K562 (cell line): ENCODE data around the gene ERBB4. TPM values are rescaled to one million over a fixed set of nuclear protein-coding genes. Genes with fewer than 3 reads are reported as not detected.

ENCODE experiments used
- ATAC-seq: fragments of 200-7000 bp; cut with Tn5 transposase; 3 replicates; pipeline ENCODE4 v1.9.1; 2020; ENCODE audit warnings: moderate library complexity
- BruUV-seq: library from RNA; stranded (reverse); fragments of 400-500 nt; replicated peaks from 2 replicates; lab custom pipeline; 2021; lab: Mats Ljungman, UMichigan
- CTCF ChIA-PET: fragments of 300-600 bp; formaldehyde crosslinking; extraction: SDS; loops from one replicate; lab custom pipeline; 2021; ENCODE audit warnings: low intra/inter-chr PET ratio; lab: Yijun Ruan, JAX
- POLR2A ChIA-PET: fragments of 300-600, 350-650 bp; sonication (Branson Sonifier 250); formaldehyde crosslinking; extraction: SDS; loops from one replicate; lab custom pipeline; 2021; ENCODE audit warnings: antibody characterized with exemption, inconsistent platforms; lab: Yijun Ruan, JAX
- DNase-seq, 4 experiments: peaks; one replicate each; pipeline versions ENCODE4 v3.0.0 to v3.0.0-alpha.2; 2011 to 2018; ENCODE audit warnings: low spot score in 3 of 4, mixed read lengths in 3 of 4; ENCODE audit errors: extremely low read depth in 1 of 4
- FAIRE-seq: peaks from 2 replicates; lab custom pipeline; 2011; peaks lifted over from hg19 to GRCh38; lab: Jason Lieb, UNC
- H2AFZ ChIP-seq: 2 replicates; pipeline ENCODE4 v1.6.0; 2011; ENCODE audit warnings: low read depth, low read length, control low read depth, inconsistent platforms
- H3K27ac ChIP-seq: fragments of 200-600 bp; 3 replicates; pipeline ENCODE4 v1.8.0; 2011; ENCODE audit warnings: low read depth, mild to moderate bottlenecking, control low read depth, inconsistent platforms, low read length, moderate library complexity, mixed read lengths; ENCODE audit errors: extremely low read depth
- H3K27me3 ChIP-seq, 2 experiments: fragments of 300-600 bp in 1 of 2; 2 replicates in 1 of 2; 3 replicates in 1 of 2; pipeline versions ENCODE4 v1.6.0 to v1.8.0; 2011; ENCODE audit warnings: inconsistent platforms in 2 of 2, low read length in 2 of 2, mild to moderate bottlenecking in 1 of 2, mixed read lengths in 1 of 2, moderate library complexity in 1 of 2; ENCODE audit not compliant: control insufficient read depth in 2 of 2, insufficient read depth in 2 of 2
- H3K36me3 ChIP-seq: fragments of 300-600 bp; 3 replicates; pipeline ENCODE4 v1.8.0; 2011; ENCODE audit warnings: mild to moderate bottlenecking, low read length, inconsistent platforms; ENCODE audit not compliant: control insufficient read depth, insufficient read depth
- H3K4me1 ChIP-seq, 2 experiments: fragments of 200-600 bp in 1 of 2; replicated peaks in 1 of 2; 2 replicates in 1 of 2; 3 replicates in 1 of 2; pipeline versions ENCODE4 v1.5.1 to v1.8.0; 2011; ENCODE audit warnings: inconsistent platforms in 2 of 2, low read length in 2 of 2, mild to moderate bottlenecking in 1 of 2, mixed read lengths in 1 of 2, moderate library complexity in 1 of 2; ENCODE audit not compliant: control insufficient read depth in 2 of 2, insufficient read depth in 2 of 2
- H3K4me2 ChIP-seq: 2 replicates; pipeline ENCODE4 v1.6.1; 2011; ENCODE audit warnings: low read length, control low read depth, inconsistent platforms, mixed read lengths; ENCODE audit not compliant: insufficient read depth
- H3K4me3 ChIP-seq: fragments of 200-600 bp; sonication (generic), shearing (Covaris generic); 2 replicates; pipeline ENCODE4 v1.5.1; 2016; ENCODE audit warnings: control low read depth, inconsistent platforms
- H3K79me2 ChIP-seq: fragments of 200-600 bp; 3 replicates; pipeline ENCODE4 v1.8.0; 2011; ENCODE audit warnings: low read length, inconsistent platforms; ENCODE audit not compliant: control insufficient read depth, insufficient read depth
- H3K9ac ChIP-seq, 2 experiments: 2 replicates each; pipeline versions ENCODE4 v1.6.0 to v1.6.1; 2011; ENCODE audit warnings: low read depth in 2 of 2, low read length in 2 of 2, control low read depth in 1 of 2, inconsistent platforms in 1 of 2, mild to moderate bottlenecking in 1 of 2, mixed read lengths in 1 of 2; ENCODE audit not compliant: insufficient read depth in 1 of 2
- H3K9me1 ChIP-seq: one replicate; pipeline ENCODE4 v1.6.0; 2011; ENCODE audit warnings: inconsistent platforms, mild to moderate bottlenecking, low read length, moderate library complexity; ENCODE audit not compliant: control insufficient read depth, insufficient read depth
- H3K9me3 ChIP-seq: replicated peaks from 2 replicates; pipeline ENCODE4 v1.5.1; 2011; ENCODE audit warnings: low read depth, low read length, inconsistent platforms; ENCODE audit not compliant: control insufficient read depth, insufficient read depth
- H4K20me1 ChIP-seq: replicated peaks from 2 replicates; pipeline ENCODE4 v1.6.1; 2011; ENCODE audit warnings: low read length, inconsistent platforms, mixed read lengths; ENCODE audit not compliant: control insufficient read depth, insufficient read depth
- ESRRB ChIP-seq: fragments of 250-450 bp; sonication (Bioruptor Pico); IDR thresholded peaks from 2 replicates; pipeline ENCODE4 v1.5.0; 2020; ENCODE audit warnings: mild to moderate bottlenecking, moderate library complexity, borderline replicate concordance
- FOXA1 ChIP-seq: fragments of 450-650 bp; IDR thresholded peaks from 2 replicates; pipeline ENCODE4 v1.6.1; 2016; ENCODE audit warnings: mild to moderate bottlenecking, borderline replicate concordance
- KDM1A ChIP-seq, 2 experiments: fragments of 450-650 bp; IDR thresholded peaks; 2 replicates each; pipeline ENCODE4 v1.6.1; 2016; ENCODE audit warnings: mild to moderate bottlenecking in 2 of 2
- LARP7 ChIP-seq: fragments of 450-650 bp; IDR thresholded peaks from 2 replicates; pipeline ENCODE4 v1.6.1; 2016
- MYNN ChIP-seq, 2 experiments: sonication (generic); formaldehyde crosslinking in 1 of 2; IDR thresholded peaks; 2 replicates each; pipeline versions ENCODE4 v1.5.0 to v1.6.1; 2016 to 2020; ENCODE audit warnings: antibody characterized with exemption in 1 of 2, missing genetic modification reagents in 1 of 2
- NR4A1 ChIP-seq, 2 experiments: fragments of 250-450 bp in 1 of 2; fragments of 450-650 bp in 1 of 2; sonication (Bioruptor Pico) in 1 of 2; IDR thresholded peaks; 2 replicates each; pipeline versions ENCODE4 v1.4.0 to v1.6.1; 2016 to 2020; ENCODE audit warnings: mild to moderate bottlenecking in 2 of 2, missing compliant biosample characterization in 1 of 2, missing genetic modification characterization in 1 of 2, moderate library complexity in 1 of 2
- PCBP1 ChIP-seq: fragments of 200-400 bp; formaldehyde crosslinking; IDR thresholded peaks from 2 replicates; pipeline ENCODE4 v1.6.1; 2018; ENCODE audit warnings: mild to moderate bottlenecking, low read depth, low read length; ENCODE audit not compliant: poor library complexity, severe bottlenecking
- POLR2G ChIP-seq: fragments of 200-400 bp; formaldehyde crosslinking; IDR thresholded peaks from 2 replicates; pipeline ENCODE4 v1.6.1; 2017; ENCODE audit warnings: low read depth, mild to moderate bottlenecking, antibody characterized with exemption, low read length, moderate library complexity
- PTTG1 ChIP-seq: fragments of 450-650 bp; IDR thresholded peaks from 2 replicates; pipeline ENCODE4 v1.6.1; 2016; ENCODE audit warnings: low read depth, mild to moderate bottlenecking, missing genetic modification characterization, missing compliant biosample characterization
- TAF1 ChIP-seq: IDR thresholded peaks from 2 replicates; pipeline ENCODE4 v1.6.1; 2011; ENCODE audit warnings: mild to moderate bottlenecking, low read length, moderate library complexity; ENCODE audit not compliant: insufficient read depth, control insufficient read depth, severe bottlenecking; ENCODE audit errors: extremely low read depth
- ZNF79 ChIP-seq: fragments of 250-450 bp; sonication (Bioruptor Pico); IDR thresholded peaks from 2 replicates; pipeline ENCODE4 v1.4.0; 2020; ENCODE audit warnings: low read depth, mild to moderate bottlenecking, moderate library complexity
- WGBS: fragments of 100-300 bp; shearing (Covaris generic); methylation state at CpG from one replicate; pipeline ENCODE4 v1.1.6; 2016; ENCODE audit warnings: low coverage, mixed read lengths; ENCODE audit not compliant: insufficient coverage; ENCODE audit errors: missing lambda C conversion rate; 5-methylcytosine and 5-hydroxymethylcytosine counted together
- in situ Hi-C: fragments of 300-500 bp; cut with MboI; formaldehyde crosslinking; loops from 4 replicates; pipeline ENCODE4 v1.15.0; 2018; ENCODE audit warnings: inconsistent platforms, mixed read lengths
- intact Hi-C: fragments of 100-400 bp; cut with micrococcal nuclease; formaldehyde crosslinking; loops from 2 replicates; pipeline ENCODE4 v1.14.2; 2022
- polyA plus RNA-seq, 8 experiments: library from polyadenylated mRNA; depleted of rRNA in 4 of 8; stranded (reverse) in 5 of 8; unstranded in 3 of 8; fragments of >200 nt; fragmentation: Nextera tagmentation in 2 of 8; fragmentation: Illumina TruSeq in 1 of 8; extraction: Ambion mirVana in 2 of 8; extraction: Trizol in 1 of 8; gene quantifications; 2 replicates each; pipeline versions ENCODE4 v1.2.1 to v1.2.3, GENCODE V29; 2011 to 2014; ENCODE audit warnings: inconsistent platforms in 1 of 8, missing spikeins in 1 of 8
- total RNA-seq, 7 experiments: library from RNA; depleted of rRNA in 6 of 7; stranded (reverse); fragments of >200 nt in 6 of 7; fragmentation: Illumina TruSeq in 2 of 7; extraction: Trizol in 2 of 7; gene quantifications; 2 replicates each; pipeline versions ENCODE4 v1.2.1 to v1.2.3, GENCODE V29; 2011 to 2021; ENCODE audit warnings: low replicate concordance in 1 of 7
- TF ChIP-seq, protein P1 (sequence below): fragments of 250-450 bp; sonication (Bioruptor Pico); IDR thresholded peaks from 2 replicates; pipeline ENCODE4 v1.8.0; 2021; ENCODE audit warnings: borderline replicate concordance, mild to moderate bottlenecking, moderate library complexity; ENCODE audit not compliant: poor library complexity, severe bottlenecking
- TF ChIP-seq, protein P2 (sequence below), 2 experiments: fragments of 450-650 bp; IDR thresholded peaks; 2 replicates each; pipeline ENCODE4 v1.6.1; 2018; ENCODE audit warnings: mild to moderate bottlenecking in 2 of 2, low read depth in 1 of 2; ENCODE audit not compliant: partially characterized antibody in 2 of 2
- TF ChIP-seq, protein P3 (sequence below): sonication (generic); formaldehyde crosslinking; IDR thresholded peaks from 2 replicates; pipeline ENCODE4 v1.8.1; 2023; ENCODE audit warnings: mild to moderate bottlenecking, missing genetic modification reagents

ERBB4 gene
- total and polyA plus RNA-seq, 9 of the 15 experiments (the other 6 are each of a cell fraction or from before 2014, with no cell fraction given): not detected

DNA sequence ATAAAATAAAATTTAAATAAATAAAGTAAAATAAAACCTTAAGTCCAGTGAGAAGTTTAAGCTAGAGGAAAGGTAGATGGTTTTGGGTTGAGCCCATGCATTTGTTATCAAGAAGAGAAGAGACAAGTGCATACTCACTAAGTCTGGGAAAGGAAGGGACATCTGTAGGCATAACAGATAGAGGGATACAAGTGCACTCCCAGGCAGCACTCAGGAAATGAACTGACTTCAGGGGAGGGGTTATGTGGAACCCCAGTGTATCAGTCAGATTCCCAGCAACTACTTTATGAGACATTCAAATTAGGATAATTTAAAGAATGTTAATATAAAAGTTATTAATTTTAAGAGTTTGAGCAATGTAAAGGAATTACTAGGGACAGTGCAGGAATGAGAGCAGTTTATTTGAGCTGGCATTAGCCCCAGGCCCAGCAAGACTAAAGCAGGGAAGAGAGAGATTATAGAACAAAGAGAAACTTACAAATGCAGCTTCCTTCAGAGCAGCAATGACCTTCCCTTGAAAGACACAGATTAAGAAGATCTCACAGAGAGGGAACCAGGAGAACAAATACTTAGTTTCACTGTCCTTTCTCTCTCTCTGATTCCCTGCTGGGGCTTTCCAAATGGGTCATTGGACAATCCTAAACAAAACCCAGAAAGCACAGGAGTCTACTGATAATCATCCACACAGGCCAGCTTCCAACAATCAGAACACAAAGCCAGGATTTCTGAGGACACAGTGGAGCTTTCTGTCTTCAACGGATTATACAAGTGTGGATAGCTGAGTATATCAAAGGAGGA lies 109.7 kb downstream of the ERBB4 start (continued):
- TF ChIP-seq PTTG1 (tag) (no peak), TAF1 (no peak)

DNA sequence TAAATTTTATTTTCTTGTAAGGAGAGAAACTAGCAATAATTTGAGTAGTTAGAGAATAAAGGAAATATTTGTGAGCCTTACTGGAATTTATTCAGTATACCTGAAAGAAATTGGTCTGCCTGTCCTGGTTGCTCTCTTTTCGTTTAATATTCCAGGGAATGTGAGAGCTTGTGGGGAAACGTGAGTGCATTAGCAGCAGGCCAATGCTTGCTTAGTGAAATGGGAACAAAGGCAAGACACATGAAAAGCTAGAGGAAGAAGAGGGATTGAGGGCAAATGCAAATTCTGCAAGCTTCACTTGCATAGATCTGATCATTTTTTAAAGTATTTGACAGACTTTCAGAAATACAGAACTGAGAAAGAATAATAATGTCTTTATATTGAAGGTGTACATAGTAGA lies 111.0 kb downstream of the ERBB4 start:
- POLR2A ChIA-PET: no interaction called here
- in situ Hi-C loops (no loop called here), intact Hi-C loops (no loop called here)
- Histone ChIP-seq H3K27ac (no peak overlapping the region), H3K4me1 (no peaks in the 10 kb centered on the region), H2AFZ (no peak overlapping the region), H3K9ac (no peak overlapping the region), H3K4me3 (no peak overlapping the region), H3K79me2 (no peaks in the 10 kb centered on the region), H4K20me1 (no peaks in the 10 kb centered on the region), H3K27me3 (no peaks in the 10 kb centered on the region), H3K9me3 (no peaks in the 10 kb centered on the region), H3K4me2 (no peak overlapping the region), H3K36me3 (no peaks in the 10 kb centered on the region), H3K9me1 (no peaks in the 10 kb centered on the region)
- no TSS peak for BruUV-seq
- WGBS: 0% methylated on average over 2 of the region's 2 CpGs
- ATAC-seq: no peak
- no peak for DNase-seq
- CTCF ChIA-PET: no interaction called here
- FAIRE-seq: no peak
- TF ChIP-seq PCBP1: no peak
- TF ChIP-seq ZNF79: no peak
- TF ChIP-seq, protein P1, sequence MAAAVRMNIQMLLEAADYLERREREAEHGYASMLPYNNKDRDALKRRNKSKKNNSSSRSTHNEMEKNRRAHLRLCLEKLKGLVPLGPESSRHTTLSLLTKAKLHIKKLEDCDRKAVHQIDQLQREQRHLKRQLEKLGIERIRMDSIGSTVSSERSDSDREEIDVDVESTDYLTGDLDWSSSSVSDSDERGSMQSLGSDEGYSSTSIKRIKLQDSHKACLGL: no peak
- TF ChIP-seq ESRRB (CRISPR knock-in tag): no peak
- no peak for TF ChIP-seq MYNN (IDR thresholded peaks at IDR 0.05)
- no peak for TF ChIP-seq MYNN (CRISPR knock-in tag; IDR thresholded peaks at IDR 0.05)
- TF ChIP-seq, protein P2, sequence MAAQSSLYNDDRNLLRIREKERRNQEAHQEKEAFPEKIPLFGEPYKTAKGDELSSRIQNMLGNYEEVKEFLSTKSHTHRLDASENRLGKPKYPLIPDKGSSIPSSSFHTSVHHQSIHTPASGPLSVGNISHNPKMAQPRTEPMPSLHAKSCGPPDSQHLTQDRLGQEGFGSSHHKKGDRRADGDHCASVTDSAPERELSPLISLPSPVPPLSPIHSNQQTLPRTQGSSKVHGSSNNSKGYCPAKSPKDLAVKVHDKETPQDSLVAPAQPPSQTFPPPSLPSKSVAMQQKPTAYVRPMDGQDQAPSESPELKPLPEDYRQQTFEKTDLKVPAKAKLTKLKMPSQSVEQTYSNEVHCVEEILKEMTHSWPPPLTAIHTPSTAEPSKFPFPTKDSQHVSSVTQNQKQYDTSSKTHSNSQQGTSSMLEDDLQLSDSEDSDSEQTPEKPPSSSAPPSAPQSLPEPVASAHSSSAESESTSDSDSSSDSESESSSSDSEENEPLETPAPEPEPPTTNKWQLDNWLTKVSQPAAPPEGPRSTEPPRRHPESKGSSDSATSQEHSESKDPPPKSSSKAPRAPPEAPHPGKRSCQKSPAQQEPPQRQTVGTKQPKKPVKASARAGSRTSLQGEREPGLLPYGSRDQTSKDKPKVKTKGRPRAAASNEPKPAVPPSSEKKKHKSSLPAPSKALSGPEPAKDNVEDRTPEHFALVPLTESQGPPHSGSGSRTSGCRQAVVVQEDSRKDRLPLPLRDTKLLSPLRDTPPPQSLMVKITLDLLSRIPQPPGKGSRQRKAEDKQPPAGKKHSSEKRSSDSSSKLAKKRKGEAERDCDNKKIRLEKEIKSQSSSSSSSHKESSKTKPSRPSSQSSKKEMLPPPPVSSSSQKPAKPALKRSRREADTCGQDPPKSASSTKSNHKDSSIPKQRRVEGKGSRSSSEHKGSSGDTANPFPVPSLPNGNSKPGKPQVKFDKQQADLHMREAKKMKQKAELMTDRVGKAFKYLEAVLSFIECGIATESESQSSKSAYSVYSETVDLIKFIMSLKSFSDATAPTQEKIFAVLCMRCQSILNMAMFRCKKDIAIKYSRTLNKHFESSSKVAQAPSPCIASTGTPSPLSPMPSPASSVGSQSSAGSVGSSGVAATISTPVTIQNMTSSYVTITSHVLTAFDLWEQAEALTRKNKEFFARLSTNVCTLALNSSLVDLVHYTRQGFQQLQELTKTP (IDR thresholded peaks at IDR 0.05; ENCODE audit: low read depth in 1 of 2, partially characterized antibody in 2 of 2): no peak
- no peak for TF ChIP-seq LARP7
- TF ChIP-seq KDM1A (IDR thresholded peaks at IDR 0.05): no peak
- TF ChIP-seq POLR2G: no peak
- TF ChIP-seq NR4A1 (CRISPR knock-in tag; IDR thresholded peaks at IDR 0.05): no peak
- TF ChIP-seq NR4A1 (tag; IDR thresholded peaks at IDR 0.05): no peak
- TF ChIP-seq, protein P3, sequence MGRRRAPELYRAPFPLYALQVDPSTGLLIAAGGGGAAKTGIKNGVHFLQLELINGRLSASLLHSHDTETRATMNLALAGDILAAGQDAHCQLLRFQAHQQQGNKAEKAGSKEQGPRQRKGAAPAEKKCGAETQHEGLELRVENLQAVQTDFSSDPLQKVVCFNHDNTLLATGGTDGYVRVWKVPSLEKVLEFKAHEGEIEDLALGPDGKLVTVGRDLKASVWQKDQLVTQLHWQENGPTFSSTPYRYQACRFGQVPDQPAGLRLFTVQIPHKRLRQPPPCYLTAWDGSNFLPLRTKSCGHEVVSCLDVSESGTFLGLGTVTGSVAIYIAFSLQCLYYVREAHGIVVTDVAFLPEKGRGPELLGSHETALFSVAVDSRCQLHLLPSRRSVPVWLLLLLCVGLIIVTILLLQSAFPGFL (CRISPR knock-in tag): no peak
- no peak for TF ChIP-seq FOXA1
